Activated CD4-positive, alpha-beta T cell treated with anti-CD3 and anti-CD28 coated beads, Interleukin-2, amount 10 ng/mL, durations not matched to agents 7 days and 5 days (primary cell): ENCODE results near the gene MCM9. TPM values are rescaled to one million over a fixed set of nuclear protein-coding genes. Genes with fewer than 3 reads are reported as not detected.

Experiments
- CTCF ChIA-PET: fragments of 350-600 bp; sonication (Branson Sonifier 250); formaldehyde crosslinking; loops from one replicate; lab custom pipeline; 2021; ENCODE audit warnings: antibody characterized with exemption; lab: Charles Lee
- POLR2A ChIA-PET: fragments of 350-600 bp; sonication (Branson Sonifier 250); formaldehyde crosslinking; loops from one replicate; lab custom pipeline; 2021; ENCODE audit warnings: antibody characterized with exemption; lab: Charles Lee
- DNase-seq: peaks from one replicate; pipeline ENCODE4 v3.0.0-alpha.2; 2020
- H3K27ac Mint-ChIP-seq: one replicate; pipeline ENCODE4 v1.8.0; 2021; ENCODE audit warnings: mild to moderate bottlenecking, moderate library complexity, mixed read lengths
- H3K27me3 Mint-ChIP-seq: one replicate; pipeline ENCODE4 v1.8.0; 2021; ENCODE audit warnings: mixed read lengths
- H3K36me3 Mint-ChIP-seq: one replicate; pipeline ENCODE4 v1.8.0; 2021; ENCODE audit warnings: low read depth, mixed read lengths
- H3K4me1 Mint-ChIP-seq: one replicate; pipeline ENCODE4 v1.8.0; 2021; ENCODE audit warnings: mixed read lengths
- H3K4me3 Mint-ChIP-seq: one replicate; pipeline ENCODE4 v1.8.0; 2021; ENCODE audit warnings: mild to moderate bottlenecking, moderate library complexity, mixed read lengths
- H3K9me3 Mint-ChIP-seq: one replicate; pipeline ENCODE4 v1.8.0; 2021; ENCODE audit warnings: mixed read lengths
- total RNA-seq, 2 experiments: library from RNA; stranded (reverse); gene quantifications; one replicate each; pipeline ENCODE4 v1.2.3, GENCODE V29; 2021

MCM9 gene
- total RNA-seq, 2 experiments from 2014 or later: 19.9 to 21.2 TPM

- ChIA-PET POLR2A (no interaction called here), CTCF (interaction anchor here (1.4 kb wide), 1 partner anchor 14 kb away, joined by 3 read pairs; no protein-coding TSS in a partner anchor)
- Mint-ChIP-seq H3K4me3 (no peak overlapping the region), H3K4me1 (peaks cover 54% of the 10 kb centered on the region), H3K9me3 (peaks cover 5% of the 10 kb centered on the region), H3K36me3 (peaks cover 27% of the 10 kb centered on the region), H3K27me3 (no peaks in the 10 kb centered on the region), H3K27ac (no peak overlapping the region)
- no peak for DNase-seq
Observed at GRCh38 chr6:118889163-118889562, 45.8 kb downstream of the MCM9 start.

- H3K4me3 Mint-ChIP-seq: no peak overlapping the region
- ChIA-PET CTCF (interaction anchor here (0.7 to 1.1 kb wide), 2 partner anchors 25 to 56 kb away, joined by 3 to 6 read pairs; no protein-coding TSS in a partner anchor), POLR2A (no interaction called here)
- peaks cover 32% of the 10 kb centered on the region for H3K36me3 Mint-ChIP-seq
- H3K4me1 Mint-ChIP-seq: peaks cover 60% of the 10 kb centered on the region
- DNase-seq: no peak
- H3K27ac Mint-ChIP-seq: no peak overlapping the region
- peaks cover 5% of the 10 kb centered on the region for H3K9me3 Mint-ChIP-seq
- no peaks in the 10 kb centered on the region for H3K27me3 Mint-ChIP-seq
Observed at GRCh38 chr6:118886641-118887040, 48.3 kb downstream of the MCM9 start.

DNA sequence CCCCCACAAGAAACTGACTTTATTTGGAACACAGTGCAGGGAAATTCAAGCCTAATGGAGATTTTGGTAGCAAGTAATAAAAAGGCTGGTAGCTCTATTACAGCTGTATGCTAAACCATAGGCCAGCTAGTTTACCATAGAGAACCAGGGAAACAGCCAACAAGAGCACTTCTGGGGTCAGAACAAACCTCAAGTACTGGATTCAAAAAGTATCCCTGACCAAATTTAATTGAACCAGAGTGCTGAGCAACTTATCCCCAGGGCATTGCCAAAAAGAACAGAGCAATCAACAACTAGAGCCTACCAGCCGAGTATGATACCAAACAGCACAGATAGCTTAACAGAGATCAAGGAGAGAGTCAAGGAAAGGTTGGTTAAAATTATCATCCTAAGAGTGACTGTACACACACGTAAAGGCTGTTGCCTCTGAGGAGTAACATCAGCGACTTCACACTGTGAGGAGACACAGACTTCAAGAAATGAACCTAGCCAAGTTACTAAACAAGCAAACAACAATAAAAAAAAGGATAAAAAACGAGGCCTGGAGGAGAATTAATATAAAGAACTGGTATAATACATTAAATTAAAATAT is 52.5 kb downstream of the MCM9 start:
- Mint-ChIP-seq H3K27ac (no peak overlapping the region), H3K27me3 (no peaks in the 10 kb centered on the region), H3K36me3 (peaks cover 17% of the 10 kb centered on the region), H3K4me3 (no peak overlapping the region), H3K9me3 (peaks cover 2% of the 10 kb centered on the region), H3K4me1 (peaks cover 48% of the 10 kb centered on the region)
- ChIA-PET CTCF (interaction anchor here (0.6 to 1.9 kb wide), 10 partner anchors 11 to 266 kb away, joined by 3 to 9 read pairs (median 3); partner anchors contain the start of gene ASF1A), POLR2A (no interaction called here)
- no peak for DNase-seq

DNA sequence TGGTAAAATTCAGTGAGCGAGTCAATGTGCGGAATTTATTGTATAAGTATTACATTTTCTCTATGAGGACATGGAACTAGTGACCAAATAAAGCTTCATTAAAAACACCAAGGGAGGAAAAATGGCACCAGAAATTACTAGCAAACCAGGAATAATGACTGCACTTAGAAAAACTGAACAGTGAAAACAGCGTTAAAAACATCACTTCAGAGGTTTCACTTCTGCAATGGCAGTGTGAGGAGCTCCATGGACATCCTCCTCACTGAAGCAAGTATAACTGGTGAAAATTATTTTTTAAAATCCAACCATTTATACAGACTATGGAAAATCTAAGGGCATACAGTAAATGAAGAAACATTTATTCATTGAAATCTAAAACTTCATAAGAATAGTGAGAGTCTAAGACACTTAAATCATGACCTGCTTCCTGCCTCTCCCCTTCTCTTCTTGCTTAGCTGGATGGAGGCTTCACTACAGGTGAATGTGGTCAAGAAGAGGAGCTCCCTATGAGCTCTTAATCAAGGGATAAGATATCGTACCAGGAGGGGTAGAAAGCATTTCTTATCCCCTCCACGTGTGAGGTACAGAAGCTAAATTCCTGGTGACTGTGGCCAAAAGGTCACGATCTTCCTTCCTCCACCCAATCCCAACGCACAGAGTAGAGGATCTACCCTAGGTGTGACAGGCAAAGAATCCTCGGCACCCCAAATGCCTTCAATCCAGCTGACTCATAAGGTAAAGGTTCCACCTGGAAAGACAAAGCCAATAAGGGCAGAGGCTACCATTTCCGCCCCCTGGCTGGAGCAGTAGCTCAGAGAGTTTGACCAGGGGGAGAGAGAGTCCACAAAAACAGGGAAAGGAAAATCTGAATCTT is 53.3 kb downstream of the MCM9 start:
- DNase-seq: no peak
- Mint-ChIP-seq H3K4me1 (peaks cover 44% of the 10 kb centered on the region), H3K27ac (no peak overlapping the region), H3K36me3 (peaks cover 16% of the 10 kb centered on the region), H3K9me3 (peaks cover 2% of the 10 kb centered on the region), H3K27me3 (no peaks in the 10 kb centered on the region), H3K4me3 (no peak overlapping the region)
- ChIA-PET CTCF (interaction anchor here (0.6 to 1.9 kb wide), 11 partner anchors 10 to 266 kb away, joined by 3 to 9 read pairs (median 3); partner anchors contain the start of gene ASF1A), POLR2A (no interaction called here)

DNA sequence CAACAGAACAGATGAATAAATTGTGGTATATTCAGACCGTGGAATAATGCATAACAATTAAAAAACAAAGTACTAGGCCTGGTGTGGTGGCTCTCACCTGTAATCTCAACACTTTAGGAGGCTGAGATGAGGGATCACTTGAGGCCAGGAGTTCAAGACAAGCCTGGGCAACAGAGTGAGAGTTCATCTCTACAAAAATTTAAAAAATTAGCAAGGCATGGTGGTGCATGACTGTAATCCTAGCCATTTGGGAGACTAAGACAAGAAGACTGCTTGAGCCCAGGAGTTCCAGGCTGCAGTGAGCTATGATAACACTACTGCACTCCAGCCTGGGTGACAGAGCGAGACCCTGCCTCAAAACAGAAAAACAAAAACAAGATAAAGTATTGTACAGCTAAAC is 57.2 kb downstream of the MCM9 start:
- Mint-ChIP-seq H3K9me3 (peaks cover 4% of the 10 kb centered on the region), H3K4me3 (no peak overlapping the region), H3K4me1 (peaks cover 25% of the 10 kb centered on the region), H3K36me3 (peaks cover 17% of the 10 kb centered on the region), H3K27me3 (no peaks in the 10 kb centered on the region), H3K27ac (no peak overlapping the region)
- POLR2A ChIA-PET: no interaction called here
- no peak for DNase-seq
- CTCF ChIA-PET: no interaction called here

DNA sequence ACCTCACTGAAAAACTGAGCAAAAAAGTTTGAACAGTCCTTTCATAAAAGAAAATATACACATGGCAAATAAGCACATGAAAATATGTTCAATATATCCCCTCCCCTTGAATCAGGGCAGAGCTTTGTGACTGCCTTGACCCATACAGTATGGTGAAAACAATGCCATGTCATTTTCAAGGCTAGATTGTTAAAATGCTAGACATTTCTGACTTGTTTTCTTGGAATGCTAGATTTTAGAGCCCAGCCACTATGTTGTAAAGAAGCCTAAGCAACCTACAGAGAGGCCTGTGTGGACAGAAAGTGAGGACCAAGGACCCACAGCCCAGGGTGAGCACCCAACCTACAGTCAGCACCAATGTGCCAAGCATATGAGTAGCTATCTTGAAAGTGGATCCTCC is 58.1 kb downstream of the MCM9 start:
- peaks cover 18% of the 10 kb centered on the region for H3K4me1 Mint-ChIP-seq
- no peak overlapping the region for H3K4me3 Mint-ChIP-seq
- peaks cover 4% of the 10 kb centered on the region for H3K9me3 Mint-ChIP-seq
- H3K27ac Mint-ChIP-seq: no peak overlapping the region
- POLR2A ChIA-PET: no interaction called here
- H3K27me3 Mint-ChIP-seq: no peaks in the 10 kb centered on the region
- no peak for DNase-seq
- H3K36me3 Mint-ChIP-seq: peaks cover 13% of the 10 kb centered on the region
- CTCF ChIA-PET: interaction anchor here (0.7 kb wide), 1 partner anchor 62 kb away, joined by 3 read pairs; no protein-coding TSS in a partner anchor

DNA sequence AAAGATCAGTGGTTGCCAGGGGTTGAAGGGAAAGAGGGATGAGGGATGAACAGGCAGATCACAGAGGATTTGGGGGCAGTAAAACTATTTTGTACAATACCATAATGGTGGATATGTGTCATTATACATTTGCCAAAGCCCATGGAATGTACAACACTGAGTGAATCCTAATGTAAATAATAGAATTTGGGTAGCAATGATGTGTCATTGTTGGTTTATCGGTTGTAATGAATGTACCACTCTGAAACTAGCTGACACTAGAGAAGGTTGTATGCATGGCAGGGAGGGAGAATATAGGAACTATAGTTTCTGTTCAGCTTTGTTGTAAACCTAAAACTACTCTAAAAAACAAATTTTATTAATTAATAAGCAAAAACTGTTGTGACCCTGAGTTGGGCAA is 58.8 kb downstream of the MCM9 start:
- H3K9me3 Mint-ChIP-seq: peaks cover 4% of the 10 kb centered on the region
- H3K36me3 Mint-ChIP-seq: peaks cover 19% of the 10 kb centered on the region
- ChIA-PET CTCF (interaction anchor here (0.9 to 2.3 kb wide), 3 partner anchors 11 to 76 kb away, joined by 3 to 9 read pairs (median 3); no protein-coding TSS in a partner anchor), POLR2A (no interaction called here)
- DNase-seq: no peak
- no peaks in the 10 kb centered on the region for H3K27me3 Mint-ChIP-seq
- H3K4me1 Mint-ChIP-seq: peaks cover 12% of the 10 kb centered on the region
- H3K4me3 Mint-ChIP-seq: no peak overlapping the region
- H3K27ac Mint-ChIP-seq: no peak overlapping the region

- H3K27ac Mint-ChIP-seq: no peak overlapping the region
Observed at GRCh38 chr6:118875672-118876071, 59.3 kb downstream of the MCM9 start.

DNA sequence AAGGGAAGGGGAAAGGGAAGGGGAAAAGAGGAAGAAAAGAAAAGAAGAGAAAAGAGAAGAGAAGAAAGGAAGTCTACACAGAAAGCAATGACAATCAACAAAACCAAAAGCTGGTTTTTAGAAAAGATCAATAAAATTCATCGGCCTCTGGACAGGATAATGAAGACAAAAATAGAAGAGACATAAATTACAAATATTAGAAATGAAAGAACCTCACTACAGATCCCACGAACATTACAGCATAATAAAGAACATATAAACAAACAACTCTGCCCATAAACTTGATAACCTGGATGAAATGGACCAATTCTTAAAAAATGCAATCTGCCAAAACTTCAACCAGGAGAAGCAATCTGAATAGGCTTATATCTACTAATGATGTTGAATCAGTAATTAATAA is 61.7 kb downstream of the MCM9 start:
- ChIA-PET POLR2A (no interaction called here), CTCF (no interaction called here)
- Mint-ChIP-seq H3K27ac (no peak overlapping the region), H3K9me3 (peaks cover 10% of the 10 kb centered on the region), H3K27me3 (no peaks in the 10 kb centered on the region), H3K4me1 (peaks cover 13% of the 10 kb centered on the region), H3K36me3 (peaks cover 35% of the 10 kb centered on the region), H3K4me3 (no peak overlapping the region)
- DNase-seq: no peak

More at GRCh38 chr6:118875672-118876071, 59.3 kb downstream of the MCM9 start:
- Mint-ChIP-seq H3K36me3 (peaks cover 24% of the 10 kb centered on the region), H3K27me3 (no peaks in the 10 kb centered on the region), H3K9me3 (peaks cover 9% of the 10 kb centered on the region), H3K4me1 (peaks cover 11% of the 10 kb centered on the region), H3K4me3 (no peak overlapping the region)
- ChIA-PET POLR2A (no interaction called here), CTCF (interaction anchor here (0.9 to 2.3 kb wide), 3 partner anchors 11 to 75 kb away, joined by 3 to 9 read pairs (median 3); no protein-coding TSS in a partner anchor)
- no peak for DNase-seq

GRCh38 chr6:118872726-118873125 is 62.2 kb downstream of the MCM9 start:
- peaks cover 13% of the 10 kb centered on the region for H3K4me1 Mint-ChIP-seq
- no peaks in the 10 kb centered on the region for H3K27me3 Mint-ChIP-seq
- no peak overlapping the region for H3K4me3 Mint-ChIP-seq
- no peak overlapping the region for H3K27ac Mint-ChIP-seq
- ChIA-PET POLR2A (no interaction called here), CTCF (no interaction called here)
- peaks cover 10% of the 10 kb centered on the region for H3K9me3 Mint-ChIP-seq
- DNase-seq: no peak
- H3K36me3 Mint-ChIP-seq: peaks cover 35% of the 10 kb centered on the region

DNA sequence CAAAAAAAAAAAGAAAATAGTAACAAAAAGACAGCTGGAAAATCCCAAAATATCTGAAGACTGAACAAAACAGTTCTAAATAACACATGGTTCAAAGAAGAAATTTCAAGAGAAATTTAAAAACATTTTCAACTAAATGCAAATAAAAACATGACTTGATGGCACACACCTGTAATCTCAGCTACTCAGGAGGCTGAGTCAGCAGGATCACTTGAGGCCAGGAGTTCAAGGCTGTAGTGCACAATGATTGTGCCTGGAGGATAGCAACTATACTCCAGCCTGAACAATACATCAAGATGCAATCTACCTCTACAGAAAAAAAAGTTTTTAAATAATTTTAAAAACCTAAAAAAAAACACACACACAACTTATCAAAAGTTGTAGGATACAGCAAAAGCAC is 62.6 kb downstream of the MCM9 start:
- no peak for DNase-seq
- Mint-ChIP-seq H3K4me1 (peaks cover 11% of the 10 kb centered on the region), H3K9me3 (peaks cover 10% of the 10 kb centered on the region), H3K36me3 (peaks cover 35% of the 10 kb centered on the region), H3K27me3 (no peaks in the 10 kb centered on the region), H3K27ac (no peak overlapping the region), H3K4me3 (no peak overlapping the region)
- ChIA-PET POLR2A (no interaction called here), CTCF (no interaction called here)

DNA sequence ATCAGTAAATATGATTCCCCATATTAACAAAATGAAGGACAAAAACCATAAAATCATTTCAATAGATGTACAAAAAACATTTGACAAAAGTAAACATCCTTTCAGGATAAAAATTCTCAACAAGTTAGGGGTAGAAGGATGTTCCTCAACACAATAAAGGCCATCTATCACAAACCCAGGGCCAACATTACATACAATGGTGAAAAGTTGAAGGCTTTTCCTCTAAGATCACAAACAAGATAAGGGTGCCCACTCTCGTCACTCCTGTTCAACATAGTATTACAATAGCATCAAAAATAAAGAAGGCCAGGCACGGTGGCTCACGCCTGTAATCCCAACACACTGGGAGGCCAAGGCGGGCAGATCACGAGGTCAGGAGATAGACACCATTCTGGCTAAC is 63.6 kb downstream of the MCM9 start:
- no peak for DNase-seq
- no peak overlapping the region for H3K4me3 Mint-ChIP-seq
- POLR2A ChIA-PET: no interaction called here
- no peaks in the 10 kb centered on the region for H3K27me3 Mint-ChIP-seq
- peaks cover 12% of the 10 kb centered on the region for H3K9me3 Mint-ChIP-seq
- peaks cover 37% of the 10 kb centered on the region for H3K36me3 Mint-ChIP-seq
- peaks cover 11% of the 10 kb centered on the region for H3K4me1 Mint-ChIP-seq
- CTCF ChIA-PET: no interaction called here
- no peak overlapping the region for H3K27ac Mint-ChIP-seq
